Upper lobe of left lung (tissue), 6 donors: Measurements from ENCODE around the gene PCDH18. TPM values are rescaled to one million over a fixed set of nuclear protein-coding genes. Genes with fewer than 3 reads are reported as not detected.
A peak's percentile ranks its signal among the peaks of the same experiment; 100 is the strongest.

Source experiments
- ATAC-seq, 2 donors: fragments of 200-7000 bp; cut with Tn5 transposase; one replicate each; pipeline ENCODE4 v1.9.1; 2022; ENCODE audit warnings: mild to moderate bottlenecking in 2 of 2, moderate library complexity in 2 of 2; ENCODE audit not compliant: low FRiP score in 2 of 2
- DNase-seq, 2 donors: peaks; one replicate each; pipeline ENCODE4 v3.0.0-alpha.2; 2019 to 2020
- H3K27ac ChIP-seq, 4 donors: fragments of 200-600 bp; sonication (generic); one replicate each; pipeline ENCODE4 v1.5.1; 2016 to 2019
- H3K27me3 ChIP-seq, 4 donors: fragments of 200-600 bp; sonication (generic); one replicate each; pipeline ENCODE4 v1.5.1; 2017 to 2019
- H3K36me3 ChIP-seq, 4 donors: fragments of 200-600 bp; sonication (generic); one replicate each; pipeline ENCODE4 v1.5.1; 2016 to 2019
- H3K4me1 ChIP-seq, 4 donors: fragments of 200-600 bp; sonication (generic); one replicate each; pipeline ENCODE4 v1.5.1; 2018 to 2019
- H3K4me3 ChIP-seq, 4 donors: fragments of 200-600 bp; sonication (generic); one replicate each; pipeline ENCODE4 v1.5.1; 2017 to 2019; ENCODE audit warnings: mild to moderate bottlenecking in 2 of 4, moderate library complexity in 1 of 4
- H3K9me3 ChIP-seq, 4 donors: fragments of 200-600 bp; sonication (generic); one replicate each; pipeline ENCODE4 v1.5.1; 2018 to 2019
- CTCF ChIP-seq, 6 experiments: fragments of 450-650 bp in 4 of 6; fragments of 200-600 bp in 2 of 6; sonication (generic) in 2 of 6; IDR thresholded peaks; one replicate each; pipeline ENCODE4 v1.5.1; 2016 to 2019; ENCODE audit warnings: antibody characterized with exemption in 6 of 6
- EP300 ChIP-seq, 4 donors: sonication (generic); formaldehyde crosslinking; IDR thresholded peaks; one replicate each; pipeline ENCODE4 v1.5.1; 2017; ENCODE audit warnings: antibody characterized with exemption in 4 of 4, control low read depth in 2 of 4
- POLR2A ChIP-seq, 4 donors: fragments of 450-650 bp; IDR thresholded peaks; one replicate each; pipeline ENCODE4 v1.5.1; 2016 to 2017; ENCODE audit warnings: antibody characterized with exemption in 4 of 4, mild to moderate bottlenecking in 2 of 4
- POLR2AphosphoS5 ChIP-seq, 2 donors: sonication (generic); formaldehyde crosslinking; IDR thresholded peaks; one replicate each; pipeline ENCODE4 v1.5.1; 2017; ENCODE audit warnings: antibody characterized with exemption in 2 of 2
- WGBS, 2 donors: methylation state at CpG; one replicate each; pipeline ENCODE4 v1.1.5; 2017 to 2018; 5-methylcytosine and 5-hydroxymethylcytosine counted together
- total RNA-seq, 6 donors: library from RNA; depleted of rRNA in 4 of 6; stranded (reverse); fragments of >200 nt in 4 of 6; gene quantifications; one replicate each; pipeline versions ENCODE4 v1.1.0 to v1.2.1, GENCODE V29; 2016 to 2021
- donor health status: DM: no; HTN: no; CAD: no; lungs with moderate emphysema.
- donor health status: DM: no; HTN: yes; CAD: no; lungs with severe emphysema.

PCDH18 gene
- total RNA-seq, 6 donors from 2014 or later = 3.9 to 12.1 (median 4.5) TPM

DNA sequence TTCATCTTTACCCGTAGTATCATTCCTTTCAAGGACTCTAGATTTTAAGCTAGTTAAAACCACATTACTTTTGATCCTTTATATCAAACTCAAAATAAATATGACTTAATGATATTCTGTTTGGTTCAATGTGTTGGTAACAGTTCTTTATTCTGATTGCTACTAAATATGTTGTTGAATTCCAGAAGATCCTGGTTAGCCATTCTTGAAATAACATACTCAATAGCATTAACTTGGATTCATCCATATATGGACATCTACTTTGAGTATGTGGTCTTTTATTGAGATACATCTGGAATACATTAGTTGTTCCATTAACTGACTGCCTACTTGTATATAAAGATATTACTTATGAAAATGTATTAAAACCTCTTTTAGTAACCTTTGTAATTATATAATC, 27.5 kb upstream of the PCDH18 start:
- no peak overlapping the region for H3K4me3 ChIP-seq
- TF ChIP-seq EP300 (IDR thresholded peaks at IDR 0.05) (no peak), POLR2AphosphoS5 (IDR thresholded peaks at IDR 0.05) (no peak), POLR2A (IDR thresholded peaks at IDR 0.05) (no peak), CTCF (IDR thresholded peaks at IDR 0.05) (no peak)
- 88 to 92% methylated on average over 1 of the region's 1 CpG for WGBS, 2 donors
- H3K27me3 ChIP-seq = no peaks in the 10 kb centered on the region
- H3K4me1 ChIP-seq = no peaks in the 10 kb centered on the region
- no peak for ATAC-seq
- H3K9me3 ChIP-seq = no peaks in the 10 kb centered on the region
- H3K36me3 ChIP-seq = no peaks in the 10 kb centered on the region
- no peak overlapping the region for H3K27ac ChIP-seq
- DNase-seq = no peak

- no peak for DNase-seq
These were observed 26.7 kb upstream of the PCDH18 start for GRCh38 chr4:137558951-137559350.

GRCh38 chr4:137545461-137545861, 13.2 kb upstream of the PCDH18 start:
- Histone ChIP-seq H3K27ac (no peak overlapping the region), H3K4me1 (no peaks in the 10 kb centered on the region), H3K36me3 (no peaks in the 10 kb centered on the region), H3K27me3 (no peaks in the 10 kb centered on the region), H3K4me3 (no peak overlapping the region), H3K9me3 (no peaks in the 10 kb centered on the region)
- TF ChIP-seq POLR2AphosphoS5 (IDR thresholded peaks at IDR 0.05) (peak in 1 of 2 donors; percentile 27), EP300 (IDR thresholded peaks at IDR 0.05) (no peak)
- ATAC-seq (peak; percentile 40 to 56), DNase-seq (no peak)
- 75 to 76% methylated on average over 4 of the region's 4 CpGs for WGBS, 2 donors

More at GRCh38 chr4:137558951-137559350, 26.7 kb upstream of the PCDH18 start:
- peak in 1 of 2 donors; percentile 29 for ATAC-seq
- Histone ChIP-seq H3K4me3 (no peak overlapping the region), H3K9me3 (no peaks in the 10 kb centered on the region), H3K27ac (no peak overlapping the region), H3K36me3 (no peaks in the 10 kb centered on the region), H3K27me3 (no peaks in the 10 kb centered on the region), H3K4me1 (no peaks in the 10 kb centered on the region)
- TF ChIP-seq CTCF (IDR thresholded peaks at IDR 0.05) (no peak), POLR2AphosphoS5 (IDR thresholded peaks at IDR 0.05) (no peak)
- 76 to 79% methylated on average over 2 of the region's 2 CpGs for WGBS, 2 donors

DNA sequence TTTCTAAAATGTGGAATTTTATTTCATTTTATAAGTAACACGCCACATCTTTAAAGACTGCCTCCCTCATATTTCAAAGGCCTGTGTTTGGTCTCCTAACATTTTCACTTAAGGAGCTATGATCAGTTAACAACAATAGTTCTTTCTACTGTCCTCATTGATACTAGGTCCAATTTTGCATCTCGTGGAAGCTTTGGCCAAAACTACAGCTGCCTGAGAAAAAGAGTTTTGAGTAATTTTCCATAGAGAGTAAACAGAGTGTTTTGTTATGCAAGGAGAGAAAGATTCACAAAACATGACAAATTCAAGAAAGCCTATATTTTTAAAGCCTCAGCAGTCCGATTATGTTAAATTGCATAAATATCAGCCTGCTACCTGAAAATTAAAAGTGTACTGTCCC, 11.4 kb upstream of the PCDH18 start:
- Histone ChIP-seq H3K36me3 (no peaks in the 10 kb centered on the region), H3K4me3 (no peak overlapping the region), H3K9me3 (no peaks in the 10 kb centered on the region), H3K27ac (no peak overlapping the region), H3K4me1 (no peaks in the 10 kb centered on the region), H3K27me3 (no peaks in the 10 kb centered on the region)
- WGBS, 2 donors = 52 to 70% methylated on average over 3 of the region's 3 CpGs
- DNase-seq (no peak), ATAC-seq (no peak)
- TF ChIP-seq EP300 (IDR thresholded peaks at IDR 0.05) (no peak), CTCF (IDR thresholded peaks at IDR 0.05) (no peak), POLR2AphosphoS5 (IDR thresholded peaks at IDR 0.05) (no peak), POLR2A (IDR thresholded peaks at IDR 0.05) (no peak)

DNA sequence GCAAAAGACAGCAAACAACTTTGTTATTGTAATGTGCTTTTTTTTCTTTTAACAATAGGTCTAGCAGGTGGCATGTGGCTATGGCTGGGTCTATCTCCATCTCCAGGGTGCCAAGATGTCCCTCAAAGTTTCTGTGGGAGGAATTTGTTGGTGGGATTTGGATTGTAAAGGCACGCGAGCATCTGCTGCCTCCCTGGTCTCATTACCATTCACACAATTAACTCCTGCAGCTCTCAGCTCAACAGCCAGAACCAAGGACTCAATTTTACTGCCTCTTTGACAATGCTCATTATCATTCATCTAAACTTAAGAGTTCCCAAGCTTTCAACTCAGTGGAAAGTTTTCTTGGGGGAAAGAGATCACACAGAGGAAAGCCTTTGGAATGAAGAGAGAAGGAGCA, 10.9 kb upstream of the PCDH18 start:
- 82 to 91% methylated on average over 2 of the region's 2 CpGs for WGBS, 2 donors
- TF ChIP-seq CTCF (IDR thresholded peaks at IDR 0.05) = no peak
- no peak for TF ChIP-seq POLR2A (IDR thresholded peaks at IDR 0.05)
- TF ChIP-seq POLR2AphosphoS5 (IDR thresholded peaks at IDR 0.05) = no peak
- no peak for TF ChIP-seq EP300 (IDR thresholded peaks at IDR 0.05)
- Histone ChIP-seq H3K4me3 (no peak overlapping the region), H3K4me1 (no peaks in the 10 kb centered on the region), H3K27ac (peak overlapping the region in 1 of 4 donors; percentile 34), H3K27me3 (no peaks in the 10 kb centered on the region), H3K36me3 (no peaks in the 10 kb centered on the region), H3K9me3 (no peaks in the 10 kb centered on the region)
- DNase-seq = no peak
- ATAC-seq = no peak
